Left renal pelvis (tissue), 4 donors: ENCODE results near the gene KIRREL3. TPM values are rescaled to one million over a fixed set of nuclear protein-coding genes. Genes with fewer than 3 reads are reported as not detected.

Source experiments
- DNase-seq, 4 donors: peaks; one replicate each; pipeline ENCODE4 v3.0.0-alpha.2; 2013; ENCODE audit warnings: low read depth in 4 of 4, low spot score in 3 of 4
- polyA plus RNA-seq, 4 donors: library from polyadenylated mRNA; unstranded; fragments of 120-200 nt; gene quantifications; one replicate each; pipeline ENCODE4 v1.2.1, GENCODE V29; 2013; ENCODE audit not compliant: insufficient read length in 4 of 4

The KIRREL3 gene
- polyA plus RNA-seq, 4 donors = 1.9 to 11.5 (median 2.3) TPM

GRCh38 chr11:126722006-126722736 is 278.4 kb downstream of the KIRREL3 start:
- DNase-seq = no peak

- no peak for DNase-seq
Measured at GRCh38 chr11:126720539-126721235, 279.9 kb downstream of the KIRREL3 start.

- DNase-seq = no peak
Measured at GRCh38 chr11:126719740-126720139, 280.8 kb downstream of the KIRREL3 start.

GRCh38 chr11:126718276-126718675 is 282.3 kb downstream of the KIRREL3 start:
- DNase-seq = no peak

GRCh38 chr11:126716456-126717083 is 284.0 kb downstream of the KIRREL3 start:
- peak in 3 of 4 donors; percentile 39 to 40 (median 39) for DNase-seq

- DNase-seq = no peak
Measured at GRCh38 chr11:126713806-126714205, 286.8 kb downstream of the KIRREL3 start.

DNA sequence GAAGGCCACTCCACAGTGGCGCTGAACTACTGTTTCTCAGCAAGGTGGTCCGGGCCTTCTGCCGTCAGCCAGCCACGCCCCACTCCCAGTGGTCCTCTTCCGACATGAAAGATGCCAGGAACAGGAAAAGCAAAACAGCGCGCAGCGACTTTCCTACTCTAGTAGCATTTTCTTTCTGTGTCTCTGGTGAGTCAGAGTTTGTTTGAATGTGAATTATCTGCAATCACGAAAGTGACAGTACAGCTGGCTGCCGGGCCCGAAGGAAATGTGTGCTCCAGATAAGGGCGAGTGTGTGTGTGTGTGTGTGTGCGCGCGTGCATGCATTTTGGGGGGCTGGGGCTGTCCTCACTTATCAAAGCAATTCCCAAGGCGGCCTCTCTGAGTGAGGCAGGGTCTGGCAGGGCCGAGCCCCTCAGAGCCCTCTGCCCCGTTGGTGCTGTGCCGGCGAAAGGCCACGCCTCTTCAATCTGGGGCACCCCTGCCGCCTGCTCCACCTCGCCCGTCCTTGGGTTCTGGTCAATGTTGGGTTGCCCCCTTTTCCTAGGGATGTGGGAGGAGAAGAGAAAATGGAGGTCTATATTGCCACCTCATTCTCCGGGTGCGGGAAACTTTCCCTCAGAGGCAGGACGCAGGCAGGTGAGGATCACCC is 288.5 kb downstream of the KIRREL3 start:
- DNase-seq = no peak

- no peak for DNase-seq
Measured at GRCh38 chr11:126710804-126711399, 289.7 kb downstream of the KIRREL3 start.

DNA sequence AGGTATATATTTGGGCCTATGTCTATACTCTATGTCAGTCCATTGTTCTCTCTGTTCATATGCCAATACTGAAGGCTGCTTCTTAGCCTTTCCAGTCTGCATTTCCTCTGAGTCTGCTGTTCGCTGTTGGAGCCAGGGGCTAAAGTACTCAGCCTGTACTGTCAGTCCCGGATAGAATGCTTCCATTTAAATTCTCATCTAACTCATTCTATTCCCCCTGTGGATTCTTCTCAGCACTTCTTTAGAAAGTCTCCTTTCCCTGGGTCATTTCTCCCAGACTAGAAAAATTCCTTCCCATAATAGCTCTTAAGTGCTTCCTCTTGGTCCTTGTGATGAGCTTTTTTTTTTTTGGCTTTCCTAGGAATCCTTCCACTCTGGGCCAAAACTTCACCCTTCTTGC is 293.1 kb downstream of the KIRREL3 start:
- no peak for DNase-seq

- DNase-seq = no peak
Measured at GRCh38 chr11:126704096-126704495, 296.5 kb downstream of the KIRREL3 start.

DNA sequence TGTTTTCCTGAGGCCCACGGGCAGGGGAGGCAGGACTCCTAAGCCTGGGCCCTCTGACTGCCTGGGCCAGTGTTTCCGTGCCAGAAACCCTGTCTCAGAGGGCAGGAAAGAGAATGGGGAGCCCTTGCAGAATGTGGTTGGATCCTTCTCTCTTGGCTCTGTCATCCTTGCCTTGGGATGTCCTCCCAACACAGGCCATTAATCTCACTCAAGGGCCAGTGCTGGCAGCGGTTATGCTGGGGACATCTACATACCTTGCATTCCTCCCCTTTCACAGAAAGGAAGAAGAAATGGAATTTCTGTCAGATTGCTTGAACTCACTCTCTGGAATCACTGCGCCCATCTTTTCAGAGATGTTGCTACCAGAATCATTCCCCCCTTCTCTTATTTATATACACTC is 296.9 kb downstream of the KIRREL3 start:
- DNase-seq = no peak

DNA sequence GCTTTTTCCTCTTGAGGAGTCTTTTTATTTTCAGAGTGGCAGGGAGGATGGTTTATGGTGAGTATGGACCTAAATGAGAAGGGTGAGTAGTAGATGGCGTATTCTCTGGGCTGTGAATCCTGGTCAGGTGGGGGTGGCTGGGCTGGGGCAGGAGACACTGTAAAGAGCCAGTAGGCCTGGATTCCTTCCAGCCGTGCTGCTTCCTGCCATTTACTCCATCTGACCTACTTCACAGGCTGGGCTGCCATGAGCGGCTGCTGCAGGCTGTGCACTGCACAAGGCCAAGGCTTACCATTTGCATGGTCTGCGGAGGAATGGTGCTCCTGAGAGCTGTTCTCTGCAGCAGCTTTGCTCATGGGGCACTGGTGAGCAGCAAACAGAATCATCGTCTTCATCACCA is 297.6 kb downstream of the KIRREL3 start:
- DNase-seq = no peak

GRCh38 chr11:126702165-126702720 is 298.3 kb downstream of the KIRREL3 start:
- no peak for DNase-seq

DNA sequence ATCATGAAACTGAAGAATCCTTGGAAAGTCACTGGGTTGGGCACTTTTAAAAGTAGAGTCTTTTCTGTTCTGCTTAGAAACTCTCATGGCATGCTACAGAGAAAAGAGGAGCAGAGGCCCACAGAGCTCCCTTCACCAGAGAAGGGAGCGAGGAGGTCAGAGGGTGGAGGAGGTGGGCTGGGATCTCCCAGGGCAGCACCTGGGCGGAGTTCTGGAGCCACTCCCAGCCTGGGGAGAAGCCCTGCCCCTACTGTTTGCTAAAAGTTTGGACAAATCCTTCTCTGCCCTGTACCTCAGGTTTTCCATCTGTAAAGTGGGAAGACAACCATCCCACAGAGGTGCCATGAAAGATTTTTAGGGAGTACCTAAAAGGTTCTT is 299.1 kb downstream of the KIRREL3 start:
- DNase-seq = no peak

DNA sequence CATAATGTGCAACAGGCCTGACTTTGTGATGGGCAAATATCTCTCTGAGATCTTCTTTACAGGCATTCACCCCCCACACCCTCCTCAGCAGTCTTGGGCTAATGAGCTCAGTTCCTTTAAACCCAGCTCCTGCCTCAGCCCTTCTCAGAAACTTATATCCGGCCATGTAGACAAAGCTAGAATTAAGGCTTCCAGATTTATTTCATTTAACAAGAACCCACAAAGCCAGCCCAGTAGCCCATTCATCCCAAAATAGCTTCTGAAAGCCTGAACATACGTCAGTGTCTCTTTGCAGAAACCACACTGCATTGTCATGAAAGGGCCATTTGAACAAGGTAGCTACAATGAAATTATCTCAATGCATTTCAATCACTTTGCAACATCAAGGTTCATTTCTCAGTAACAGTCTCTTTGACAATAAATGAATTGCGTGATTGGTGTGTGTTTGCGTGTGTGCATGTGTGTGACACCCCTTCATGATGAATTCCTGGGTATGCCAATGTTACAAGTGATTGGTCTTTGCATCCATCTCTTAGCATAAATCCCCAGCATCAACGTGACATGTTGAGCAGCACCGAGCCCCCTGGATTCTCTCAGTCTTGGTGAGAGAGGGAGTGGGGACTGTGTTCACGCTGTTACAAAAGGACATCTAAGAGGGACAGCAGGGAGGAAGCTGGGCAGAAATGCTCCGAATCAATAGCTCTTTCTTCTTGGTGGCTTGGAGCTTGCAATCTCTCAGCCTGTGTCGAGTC is 299.6 kb downstream of the KIRREL3 start:
- no peak for DNase-seq

DNA sequence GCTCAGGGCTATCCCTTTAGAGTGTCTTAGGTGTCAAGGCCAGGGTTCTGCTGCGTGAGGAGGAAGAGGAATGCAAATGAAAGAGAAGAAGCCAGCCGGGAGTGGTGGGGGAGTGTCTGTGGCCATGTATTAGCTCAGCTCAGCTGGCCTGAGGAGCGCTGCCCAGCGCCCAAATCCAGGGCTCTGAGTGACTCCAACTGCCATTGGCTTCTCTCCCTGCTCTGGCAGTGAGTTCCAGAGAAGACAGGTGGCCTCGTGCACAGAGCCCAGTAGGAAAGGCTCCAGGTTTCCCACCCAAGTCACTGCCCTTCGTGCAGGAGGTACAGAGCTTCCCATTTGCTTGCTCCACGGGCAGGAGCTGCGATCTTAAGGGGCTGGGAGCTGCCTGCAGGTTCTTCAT is 302.0 kb downstream of the KIRREL3 start:
- DNase-seq = no peak

DNA sequence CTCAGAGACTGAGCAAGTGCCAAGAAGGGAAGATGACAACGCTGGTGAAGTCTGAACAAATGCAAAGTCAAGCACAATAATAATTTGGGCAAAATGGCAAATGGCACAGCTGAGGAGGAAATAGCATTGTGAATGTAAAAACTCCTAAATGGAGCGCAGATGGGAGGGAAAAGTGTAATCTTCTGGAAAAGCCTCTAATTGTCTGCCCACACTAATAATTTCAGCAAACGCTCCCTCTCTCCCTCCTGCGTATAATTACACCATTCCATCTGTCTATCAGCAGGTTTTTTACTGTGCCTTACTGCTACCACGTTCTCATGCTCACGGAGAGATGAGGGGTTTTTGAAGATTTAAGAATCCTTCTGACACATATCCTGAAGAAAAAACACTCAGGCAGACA is 302.6 kb downstream of the KIRREL3 start:
- no peak for DNase-seq

DNA sequence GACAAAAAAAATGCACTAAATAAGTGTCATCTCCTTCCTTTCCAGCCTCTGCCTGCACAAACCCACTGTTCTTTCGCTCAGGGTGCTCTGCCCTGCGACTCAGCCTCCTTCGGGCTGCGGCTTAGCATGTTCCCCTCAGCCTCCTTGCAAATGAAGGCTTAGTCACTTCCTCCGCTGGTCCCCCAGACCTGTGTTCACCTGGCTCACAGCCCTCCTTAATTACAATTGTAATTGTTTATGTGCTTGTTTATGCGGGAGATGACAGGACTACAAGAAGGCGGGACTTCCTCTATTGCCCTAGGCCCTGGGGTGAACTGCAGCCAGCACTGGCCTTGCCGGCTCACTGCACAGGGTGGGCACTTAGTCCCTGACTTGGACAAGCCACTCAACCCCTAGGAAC is 303.6 kb downstream of the KIRREL3 start:
- DNase-seq = no peak

DNA sequence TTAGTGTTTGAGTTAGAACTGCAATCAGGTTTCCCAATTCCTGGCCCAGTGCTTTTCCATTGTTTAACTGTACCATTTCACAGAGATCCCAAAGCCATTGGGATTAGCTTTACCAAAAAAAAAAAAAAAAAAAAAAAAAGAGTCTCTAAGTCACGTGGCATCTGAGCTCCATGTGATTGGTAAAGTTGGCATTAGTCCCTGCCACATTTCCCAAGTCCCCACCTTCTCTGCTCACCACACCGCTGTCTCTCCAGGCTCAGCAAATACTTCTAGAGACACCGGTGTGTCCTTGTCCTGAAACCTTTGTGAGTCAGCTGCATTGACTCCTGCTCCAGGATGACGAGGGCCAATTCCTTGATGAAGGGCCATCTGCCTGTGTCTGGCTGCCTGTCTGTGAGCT is 305.3 kb downstream of the KIRREL3 start:
- DNase-seq = no peak

DNA sequence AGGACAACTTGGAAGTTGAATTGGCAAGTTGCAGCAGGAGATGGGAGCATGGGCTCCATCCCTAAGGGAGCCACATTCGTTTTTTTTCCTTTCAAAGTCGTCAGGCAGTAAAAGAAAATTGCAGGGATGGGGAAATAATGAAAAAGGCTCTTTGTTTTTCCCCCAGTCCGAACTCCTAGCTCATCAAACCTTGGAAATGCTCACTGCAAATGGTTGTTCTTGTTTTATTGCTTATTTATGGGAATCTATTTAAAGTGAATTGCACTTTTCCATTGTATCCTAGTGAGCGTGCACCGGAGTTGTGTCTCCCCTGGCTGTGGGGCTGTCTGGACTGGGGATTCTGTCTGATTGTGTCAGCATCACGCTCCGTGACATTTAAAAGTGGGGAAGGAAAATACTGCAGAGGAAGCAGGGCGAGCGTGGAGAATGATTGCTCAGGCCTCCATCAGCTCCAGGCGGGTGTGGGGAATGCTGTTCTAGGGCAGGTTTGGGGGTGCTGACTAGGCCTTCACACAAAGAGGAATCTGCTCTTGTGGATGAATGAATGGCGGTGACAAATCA is 306.4 kb downstream of the KIRREL3 start:
- DNase-seq = no peak
